GM13977 (cell line): ENCODE measurements around the gene LEAP2.

Experiments used
- DNase-seq: peaks from one replicate; pipeline ENCODE4 v3.0.0; 2012; ENCODE audit warnings: low spot score
- CTCF ChIP-seq: IDR thresholded peaks from 2 replicates; pipeline ENCODE4 v1.5.1; 2012; ENCODE audit warnings: mild to moderate bottlenecking, control low read depth; ENCODE audit not compliant: insufficient read depth; ENCODE audit errors: extremely low read depth, missing control alignments
- in situ Hi-C: fragments of 300-500 bp; cut with MboI; formaldehyde crosslinking; loops from one replicate; pipeline ENCODE4 v1.12.0; 2022; ENCODE audit warnings: low sequenced_read_pairs, low pct_unique_long_range_greater_than_20kb, mixed read lengths, inconsistent platforms; ENCODE audit not compliant: unreplicated experiment

LEAP2 gene

GRCh38 chr5:132887283-132887682, 13.8 kb downstream of the LEAP2 start:
- in situ Hi-C loops: no loop called here
- no peak for DNase-seq
- TF ChIP-seq CTCF: no peak

GRCh38 chr5:132889501-132889900, 16.0 kb downstream of the LEAP2 start:
- TF ChIP-seq CTCF: no peak
- no peak for DNase-seq
- in situ Hi-C loops: no loop called here

GRCh38 chr5:132890817-132891216, 17.3 kb downstream of the LEAP2 start:
- no peak for TF ChIP-seq CTCF
- in situ Hi-C loops: no loop called here

GRCh38 chr5:132895719-132896305, 22.3 kb downstream of the LEAP2 start:
- in situ Hi-C loops: no loop called here
- TF ChIP-seq CTCF: no peak
- no peak for DNase-seq

More at GRCh38 chr5:132890817-132891216, 17.3 kb downstream of the LEAP2 start:
- DNase-seq: no peak

GRCh38 chr5:132896685-132897084, 23.2 kb downstream of the LEAP2 start:
- in situ Hi-C loops: no loop called here
- no peak for TF ChIP-seq CTCF
- DNase-seq: no peak

- no peak for TF ChIP-seq CTCF
- DNase-seq: no peak
- in situ Hi-C loops: no loop called here
Measured at GRCh38 chr5:132898094-132898493, 24.6 kb downstream of the LEAP2 start.

GRCh38 chr5:132901036-132901435, 27.6 kb downstream of the LEAP2 start:
- no peak for TF ChIP-seq CTCF
- in situ Hi-C loops: no loop called here
- DNase-seq: no peak
